SK-N-SH (cell line): Measurements from ENCODE around the gene OR1Q1. TPM values are rescaled to one million over a fixed set of nuclear protein-coding genes. Genes with fewer than 3 reads are reported as not detected.
A peak's percentile ranks its signal among the peaks of the same experiment; 100 is the strongest.

Experiments
- CTCF ChIA-PET: fragments of 300-600, 350-600 bp; formaldehyde crosslinking; extraction: SDS; loops from one replicate; lab custom pipeline; 2021; lab: Yijun Ruan, JAX
- POLR2A ChIA-PET: fragments of 350-600 bp; sonication (Branson Sonifier 250); formaldehyde crosslinking; extraction: SDS; loops from one replicate; lab custom pipeline; 2020; ENCODE audit warnings: antibody characterized with exemption, inconsistent platforms; lab: Yijun Ruan, JAX
- DNase-seq: peaks from one replicate; pipeline ENCODE4 v3.0.0; 2012
- H2AFZ ChIP-seq: fragments of 200-600 bp; sonication (generic); 2 replicates; pipeline ENCODE4 v1.8.1; 2016; ENCODE audit warnings: antibody characterized with exemption, mild to moderate bottlenecking, low read depth
- H3F3A ChIP-seq: fragments of 200-600 bp; sonication (generic); replicated peaks from 2 replicates; pipeline ENCODE3; 2016; ENCODE audit warnings: antibody characterized with exemption, mild to moderate bottlenecking; ENCODE audit not compliant: insufficient read depth
- H3K27ac ChIP-seq, 2 experiments: fragments of 200-500 bp in 1 of 2; fragments of 200-600 bp in 1 of 2; sonication (Bioruptor generic) in 1 of 2; sonication (generic), shearing (Covaris generic) in 1 of 2; 2 replicates each; pipeline versions ENCODE4 v1.5.1 to v1.6.1; 2014 to 2016; ENCODE audit warnings: low read depth in 2 of 2, inconsistent platforms in 1 of 2, low read length in 1 of 2, mild to moderate bottlenecking in 1 of 2, mixed read lengths in 1 of 2
- H3K27me3 ChIP-seq: fragments of 200-600 bp; sonication (generic), shearing (Covaris generic); 2 replicates; pipeline ENCODE4 v1.6.1; 2016; ENCODE audit warnings: mixed run types; ENCODE audit not compliant: insufficient read depth
- H3K36me3 ChIP-seq, 2 experiments: fragments of 200-500 bp in 1 of 2; fragments of 200-600 bp in 1 of 2; sonication (Bioruptor generic) in 1 of 2; sonication (generic) in 1 of 2; replicated peaks in 1 of 2; 2 replicates each; pipeline versions ENCODE3 to v1.5.1; 2014 to 2016; ENCODE audit warnings: low read length in 1 of 2, mild to moderate bottlenecking in 1 of 2; ENCODE audit not compliant: insufficient read depth in 2 of 2, control insufficient read depth in 1 of 2
- H3K4me1 ChIP-seq, 2 experiments: fragments of 200-500 bp in 1 of 2; fragments of 200-600 bp in 1 of 2; sonication (Bioruptor generic) in 1 of 2; sonication (generic), shearing (Covaris generic) in 1 of 2; 2 replicates each; pipeline versions ENCODE4 v1.5.1 to v1.6.1; 2014 to 2016; ENCODE audit warnings: low read depth in 1 of 2, low read length in 1 of 2, mixed run types in 1 of 2; ENCODE audit not compliant: insufficient read depth in 2 of 2, control insufficient read depth in 1 of 2
- H3K4me2 ChIP-seq: fragments of 200-600 bp; sonication (generic), shearing (Covaris generic); 2 replicates; pipeline ENCODE4 v1.6.1; 2017; ENCODE audit warnings: mixed run types
- H3K4me3 ChIP-seq, 2 experiments: fragments of 200-500 bp in 1 of 2; fragments of 200-600 bp in 1 of 2; sonication (Bioruptor generic) in 1 of 2; sonication (generic), shearing (Covaris generic) in 1 of 2; 2 replicates each; pipeline versions ENCODE4 v1.5.1 to v1.8.1; 2014 to 2016; ENCODE audit warnings: low read depth in 2 of 2, inconsistent platforms in 1 of 2, low read length in 1 of 2, mild to moderate bottlenecking in 1 of 2, mixed read lengths in 1 of 2, moderate library complexity in 1 of 2
- H3K79me2 ChIP-seq: fragments of 200-600 bp; sonication (generic); 2 replicates; pipeline ENCODE4 v1.8.1; 2017; ENCODE audit warnings: mild to moderate bottlenecking; ENCODE audit not compliant: insufficient read depth
- H3K9ac ChIP-seq: fragments of 200-600 bp; sonication (generic); 2 replicates; pipeline ENCODE4 v1.6.1; 2017; ENCODE audit warnings: mixed run types
- H3K9me2 ChIP-seq: fragments of 200-600 bp; sonication (generic); 2 replicates; pipeline ENCODE4 v1.6.1; 2017; ENCODE audit warnings: mixed run types
- H3K9me3 ChIP-seq: fragments of 200-600 bp; sonication (generic); 2 replicates; pipeline ENCODE4 v1.6.1; 2017; ENCODE audit warnings: mixed run types, mild to moderate bottlenecking, moderate library complexity
- H4K20me1 ChIP-seq: fragments of 200-600 bp; sonication (generic); 2 replicates; pipeline ENCODE4 v1.6.1; 2017; ENCODE audit warnings: mild to moderate bottlenecking, mixed run types; ENCODE audit not compliant: insufficient read depth
- CHD2 ChIP-seq: fragments of 150-350 bp; IDR thresholded peaks from 2 replicates; pipeline ENCODE4 v1.6.1; 2018; ENCODE audit warnings: low read length; ENCODE audit not compliant: partially characterized antibody
- FOSL2 ChIP-seq: IDR thresholded peaks from 2 replicates; pipeline ENCODE4 v1.4.0; 2012; ENCODE audit warnings: low read depth, mild to moderate bottlenecking, moderate library complexity, borderline replicate concordance
- GATA2 ChIP-seq: sonication (generic); formaldehyde crosslinking; IDR thresholded peaks from 2 replicates; pipeline ENCODE4 v1.5.0; 2020; ENCODE audit warnings: mild to moderate bottlenecking, missing genetic modification reagents
- JUND ChIP-seq: IDR thresholded peaks from 2 replicates; pipeline ENCODE4 v1.4.0; 2012
- MEF2A ChIP-seq: IDR thresholded peaks from 2 replicates; pipeline ENCODE4 v1.4.0; 2012; ENCODE audit warnings: low read depth, borderline replicate concordance
- MXI1 ChIP-seq: IDR thresholded peaks from 2 replicates; pipeline ENCODE4 v1.6.1; 2012; ENCODE audit warnings: mild to moderate bottlenecking, low read depth, low read length, improper control_type of control experiment
- NFIC ChIP-seq: IDR thresholded peaks from 2 replicates; pipeline ENCODE4 v1.4.0; 2012; ENCODE audit warnings: borderline replicate concordance
- POLR2AphosphoS5 ChIP-seq: IDR thresholded peaks from 2 replicates; pipeline ENCODE4 v1.6.1; 2012; ENCODE audit warnings: low read depth, low read length
- RAD21 ChIP-seq: IDR thresholded peaks from 2 replicates; pipeline ENCODE4 v1.6.1; 2012; ENCODE audit warnings: mild to moderate bottlenecking, low read length
- RFX5 ChIP-seq: IDR thresholded peaks from 2 replicates; pipeline ENCODE4 v1.6.1; 2012; ENCODE audit warnings: mild to moderate bottlenecking, improper control_type of control experiment, low read length
- RXRA ChIP-seq: IDR thresholded peaks from 2 replicates; pipeline ENCODE4 v1.4.0; 2012; ENCODE audit warnings: low read depth, mild to moderate bottlenecking, borderline replicate concordance
- SIN3A ChIP-seq: IDR thresholded peaks from 2 replicates; pipeline ENCODE4 v1.6.1; 2012; ENCODE audit warnings: low read depth, mild to moderate bottlenecking, low read length, moderate library complexity, borderline replicate concordance
- SMC3 ChIP-seq: IDR thresholded peaks from 2 replicates; pipeline ENCODE4 v1.6.1; 2012; ENCODE audit warnings: low read depth, low read length, improper control_type of control experiment
- TCF12 ChIP-seq: IDR thresholded peaks from 2 replicates; pipeline ENCODE4 v1.4.0; 2012
- TEAD4 ChIP-seq: IDR thresholded peaks from 2 replicates; pipeline ENCODE4 v1.4.0; 2012; ENCODE audit warnings: mild to moderate bottlenecking, borderline replicate concordance; ENCODE audit not compliant: insufficient read depth
- WGBS: methylation state at CpG from one replicate; pipeline ENCODE4 v1.1.6; 2017; ENCODE audit warnings: low lambda C conversion rate; 5-methylcytosine and 5-hydroxymethylcytosine counted together
- polyA plus RNA-seq, 3 experiments: library from polyadenylated mRNA; depleted of rRNA; stranded (reverse); fragments of >200 nt; gene quantifications; 2 replicates each; pipeline ENCODE4 v1.2.3, GENCODE V29; 2012
- TF ChIP-seq, protein P1 (sequence below): fragments of 150-350 bp; IDR thresholded peaks from 2 replicates; pipeline ENCODE4 v1.6.1; 2017; ENCODE audit warnings: antibody characterized with exemption, low read length, low read depth, borderline replicate concordance
- TF ChIP-seq, protein P2 (sequence below): IDR thresholded peaks from 2 replicates; pipeline ENCODE4 v1.4.0; 2012; ENCODE audit warnings: low read depth

Gene OR1Q1
- polyA plus RNA-seq, 1 of the 3 experiments (the other 2 are of a cell fraction) = 0.10 TPM

DNA sequence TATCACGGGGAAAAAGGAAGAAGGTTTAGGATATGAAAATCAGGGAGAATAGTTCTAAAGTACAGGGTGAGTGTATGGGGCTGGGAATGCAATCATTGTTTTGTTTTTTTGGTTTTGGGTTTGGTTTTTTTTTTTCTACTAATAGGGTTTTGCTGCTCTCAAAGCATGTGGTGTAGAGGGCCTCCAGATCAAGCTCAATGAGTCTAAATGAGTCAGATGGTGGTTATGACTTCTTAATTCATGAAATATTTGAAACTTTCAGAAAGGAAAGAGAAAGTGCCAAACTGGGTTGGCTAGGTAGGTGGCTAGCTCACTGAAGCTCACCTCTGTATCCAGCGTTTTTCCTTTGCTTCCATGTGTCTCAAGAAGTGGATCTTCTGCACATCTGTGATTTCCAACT, 42.1 kb upstream of the OR1Q1 start:
- POLR2A ChIA-PET = no interaction called here
- WGBS = 1% methylated on average over 2 of the region's 2 CpGs
- Histone ChIP-seq H3K36me3 (peaks cover 0 to 4% of the 10 kb centered on the region in 2 experiments), H3K4me3 (no peak overlapping the region), H3K4me2 (no peak overlapping the region), H3K27me3 (no peaks in the 10 kb centered on the region), H4K20me1 (no peaks in the 10 kb centered on the region), H3K9ac (no peak overlapping the region), H3K4me1 (no peaks in the 10 kb centered on the region), H3K9me2 (no peaks in the 10 kb centered on the region), H3F3A (no peaks in the 10 kb centered on the region), H3K9me3 (no peaks in the 10 kb centered on the region), H3K79me2 (no peaks in the 10 kb centered on the region)
- no peak for DNase-seq
- TF ChIP-seq RAD21 = no peak
- no peak for TF ChIP-seq TCF12
- TF ChIP-seq MEF2A = no peak
- TF ChIP-seq TEAD4 = no peak
- TF ChIP-seq SMC3 = no peak
- no peak for TF ChIP-seq CHD2
- TF ChIP-seq, protein P1, sequence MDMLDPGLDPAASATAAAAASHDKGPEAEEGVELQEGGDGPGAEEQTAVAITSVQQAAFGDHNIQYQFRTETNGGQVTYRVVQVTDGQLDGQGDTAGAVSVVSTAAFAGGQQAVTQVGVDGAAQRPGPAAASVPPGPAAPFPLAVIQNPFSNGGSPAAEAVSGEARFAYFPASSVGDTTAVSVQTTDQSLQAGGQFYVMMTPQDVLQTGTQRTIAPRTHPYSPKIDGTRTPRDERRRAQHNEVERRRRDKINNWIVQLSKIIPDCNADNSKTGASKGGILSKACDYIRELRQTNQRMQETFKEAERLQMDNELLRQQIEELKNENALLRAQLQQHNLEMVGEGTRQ = no peak
- no peak for TF ChIP-seq JUND
- no peak for TF ChIP-seq GATA2 (CRISPR knock-in tag)
- no peak for TF ChIP-seq MXI1
- TF ChIP-seq RXRA = no peak
- TF ChIP-seq, all 33 proteins: peak for 0
- CTCF ChIA-PET = no interaction called here
- Histone ChIP-seq H2AFZ (0 out of 2 replicates have a peak overlapping the region, but pooled peaks have one; percentile 29), H3K27ac (no peak overlapping the region)

DNA sequence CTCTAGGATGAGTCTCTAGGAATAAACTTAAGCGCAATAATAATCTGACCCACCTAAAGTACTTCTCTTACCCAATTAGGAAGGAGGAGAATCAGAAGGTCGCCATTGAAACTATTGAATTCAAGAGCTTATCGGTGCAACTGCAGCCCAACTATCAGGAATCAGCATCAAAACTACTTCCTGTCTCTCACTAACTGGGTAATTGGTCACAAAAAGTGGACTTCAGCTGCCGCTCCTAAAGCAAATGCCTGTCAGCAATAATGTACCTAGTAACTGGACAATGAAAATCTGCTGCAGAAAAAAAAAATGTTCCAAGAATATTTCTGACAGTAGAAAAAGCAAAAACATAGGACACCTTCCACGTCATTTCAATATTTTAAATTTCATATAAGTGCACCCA, 34.7 kb upstream of the OR1Q1 start:
- Histone ChIP-seq H3K4me1 (no peaks in the 10 kb centered on the region), H3K27me3 (no peaks in the 10 kb centered on the region), H3K9me3 (no peaks in the 10 kb centered on the region), H3K4me2 (no peak overlapping the region), H2AFZ (no peak overlapping the region), H3K9me2 (no peaks in the 10 kb centered on the region), H3K27ac (no peak overlapping the region), H3K4me3 (no peak overlapping the region), H3K36me3 (no peaks in the 10 kb centered on the region), H3K9ac (no peak overlapping the region), H3K79me2 (no peaks in the 10 kb centered on the region), H4K20me1 (no peaks in the 10 kb centered on the region), H3F3A (peaks cover 9% of the 10 kb centered on the region)
- ChIA-PET POLR2A (no interaction called here), CTCF (no interaction called here)
- 35% methylated on average over 5 of the region's 5 CpGs for WGBS
- no peak for TF ChIP-seq TCF12
- TF ChIP-seq POLR2AphosphoS5 = no peak
- no peak for TF ChIP-seq RFX5
- no peak for TF ChIP-seq CHD2
- TF ChIP-seq, protein P2, sequence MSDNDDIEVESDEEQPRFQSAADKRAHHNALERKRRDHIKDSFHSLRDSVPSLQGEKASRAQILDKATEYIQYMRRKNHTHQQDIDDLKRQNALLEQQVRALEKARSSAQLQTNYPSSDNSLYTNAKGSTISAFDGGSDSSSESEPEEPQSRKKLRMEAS = no peak
- no peak for TF ChIP-seq NFIC
- no peak for TF ChIP-seq SIN3A
- no peak for TF ChIP-seq FOSL2
- TF ChIP-seq RAD21 = no peak
- no peak for DNase-seq
